NCI-H748 (cell line): ENCODE results near the gene ENDOV.

ENCODE experiments used
- DNase-seq: peaks from one replicate; lab custom pipeline; 2025; ENCODE audit not compliant: unreplicated experiment; lab: John Stamatoyannopoulos, UW

The ENDOV gene

GRCh38 chr17:80480248-80480647 lies 65.3 kb downstream of the ENDOV start:
- no peak for DNase-seq

GRCh38 chr17:80481284-80482057 lies 66.5 kb downstream of the ENDOV start:
- DNase-seq = no peak

- no peak for DNase-seq
These were observed 67.0 kb downstream of the ENDOV start for GRCh38 chr17:80482058-80482318.

- DNase-seq = no peak
These were observed 67.8 kb downstream of the ENDOV start for GRCh38 chr17:80482555-80483308.

- DNase-seq = no peak
These were observed 70.9 kb downstream of the ENDOV start for GRCh38 chr17:80485846-80486245.

GRCh38 chr17:80486692-80487091 lies 71.7 kb downstream of the ENDOV start:
- no peak for DNase-seq

DNA sequence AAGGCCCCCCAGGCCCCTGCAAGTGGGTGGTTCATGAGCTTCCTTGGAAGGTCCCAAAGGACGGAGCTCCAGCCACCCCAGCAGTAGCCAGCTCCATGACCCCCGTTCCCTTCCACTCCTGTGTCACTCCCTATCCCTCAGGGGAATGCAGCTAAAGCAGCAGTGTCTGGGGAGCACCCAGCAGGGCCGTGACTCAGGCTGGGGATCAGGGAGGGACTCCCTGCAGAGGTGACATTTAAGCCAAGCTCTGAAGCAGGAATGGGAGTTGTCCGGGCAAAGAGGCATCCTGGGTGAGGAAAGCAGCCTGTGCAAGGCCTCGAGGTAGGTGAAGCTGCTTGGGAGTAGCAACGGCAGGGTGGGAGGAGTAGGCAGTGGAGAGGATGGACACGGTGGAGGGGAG lies 72.5 kb downstream of the ENDOV start:
- no peak for DNase-seq
